Endothelial cell of umbilical vein (primary cell): Measurements from ENCODE around the gene CLPTM1L.
"Not testable (repeated sequence)": the region's sequence is repeated elsewhere in the genome, so short reads cannot be mapped to it uniquely, and the experiment has no call there.

Source experiments
- EZH2 ChIP-seq: IDR thresholded peaks from 2 replicates; pipeline ENCODE4 v1.6.1; 2012; ENCODE audit warnings: borderline replicate concordance, low read depth, mild to moderate bottlenecking, moderate library complexity, low read length, inconsistent platforms; ENCODE audit not compliant: severe bottlenecking
- MYC ChIP-seq: IDR thresholded peaks from one replicate; pipeline ENCODE4 v1.6.1; 2011; ENCODE audit warnings: mild to moderate bottlenecking, low read depth, low read length
- POLR2A ChIP-seq: IDR thresholded peaks from 2 replicates; pipeline ENCODE4 v1.6.1; 2012; ENCODE audit warnings: low read depth, mild to moderate bottlenecking, control low read depth, low read length
- TF ChIP-seq, protein P1 (sequence below), 2 donors: IDR thresholded peaks; 1 replicate in 1 of 2; 2 replicates in 1 of 2; pipeline ENCODE4 v1.5.1; 2011; ENCODE audit warnings: low read length in 2 of 2, mild to moderate bottlenecking in 2 of 2, moderate library complexity in 2 of 2, control low read depth in 1 of 2, inconsistent platforms in 1 of 2, low read depth in 1 of 2; ENCODE audit not compliant: insufficient read depth in 1 of 2; ENCODE audit errors: extremely low read depth in 1 of 2
- TF ChIP-seq, protein P2 (sequence below): IDR thresholded peaks from 2 replicates; pipeline ENCODE4 v1.6.1; 2011; ENCODE audit not compliant: insufficient read depth, insufficient read length

DNA sequence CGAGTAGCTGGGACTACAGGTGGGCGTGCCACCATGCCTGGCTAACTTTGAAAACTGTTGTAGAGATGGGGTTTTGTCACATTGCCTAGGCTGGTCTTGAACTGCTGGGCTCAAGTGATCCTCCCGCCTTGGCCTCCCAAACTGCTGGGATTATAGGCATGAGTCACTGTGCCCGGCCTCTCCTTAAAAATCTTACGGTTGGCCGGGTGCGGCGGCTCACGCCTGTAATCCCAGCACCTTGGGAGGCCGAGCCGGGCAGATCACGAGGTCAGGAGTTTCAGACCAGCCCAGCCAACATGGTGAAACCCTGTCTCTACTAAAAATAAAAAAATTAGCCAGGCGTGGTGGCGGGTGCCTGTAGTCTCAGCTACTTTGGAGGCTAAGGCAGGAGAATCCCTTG lies 2.2 kb downstream of the CLPTM1L start:
- not testable (repeated sequence) for TF ChIP-seq EZH2, POLR2A, MYC
- TF ChIP-seq, protein P1, sequence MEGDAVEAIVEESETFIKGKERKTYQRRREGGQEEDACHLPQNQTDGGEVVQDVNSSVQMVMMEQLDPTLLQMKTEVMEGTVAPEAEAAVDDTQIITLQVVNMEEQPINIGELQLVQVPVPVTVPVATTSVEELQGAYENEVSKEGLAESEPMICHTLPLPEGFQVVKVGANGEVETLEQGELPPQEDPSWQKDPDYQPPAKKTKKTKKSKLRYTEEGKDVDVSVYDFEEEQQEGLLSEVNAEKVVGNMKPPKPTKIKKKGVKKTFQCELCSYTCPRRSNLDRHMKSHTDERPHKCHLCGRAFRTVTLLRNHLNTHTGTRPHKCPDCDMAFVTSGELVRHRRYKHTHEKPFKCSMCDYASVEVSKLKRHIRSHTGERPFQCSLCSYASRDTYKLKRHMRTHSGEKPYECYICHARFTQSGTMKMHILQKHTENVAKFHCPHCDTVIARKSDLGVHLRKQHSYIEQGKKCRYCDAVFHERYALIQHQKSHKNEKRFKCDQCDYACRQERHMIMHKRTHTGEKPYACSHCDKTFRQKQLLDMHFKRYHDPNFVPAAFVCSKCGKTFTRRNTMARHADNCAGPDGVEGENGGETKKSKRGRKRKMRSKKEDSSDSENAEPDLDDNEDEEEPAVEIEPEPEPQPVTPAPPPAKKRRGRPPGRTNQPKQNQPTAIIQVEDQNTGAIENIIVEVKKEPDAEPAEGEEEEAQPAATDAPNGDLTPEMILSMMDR (IDR thresholded peaks at IDR 0.05; ENCODE audit: extremely low read depth in 1 of 2, insufficient read depth in 1 of 2, low read depth in 1 of 2, low read length in 2 of 2), result not testable (repeated sequence)
- TF ChIP-seq, protein P2, sequence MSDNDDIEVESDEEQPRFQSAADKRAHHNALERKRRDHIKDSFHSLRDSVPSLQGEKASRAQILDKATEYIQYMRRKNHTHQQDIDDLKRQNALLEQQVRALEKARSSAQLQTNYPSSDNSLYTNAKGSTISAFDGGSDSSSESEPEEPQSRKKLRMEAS, result not testable (repeated sequence)
